ENCODE measurements around the gene AFG1L. TPM values are rescaled to one million over a fixed set of nuclear protein-coding genes. Genes with fewer than 3 reads are reported as not detected.

Gene AFG1L
- total and polyA plus RNA-seq, 2 experiments from 2014 or later: 4.1 to 8.7 TPM

- Histone ChIP-seq H3K9me2 (ENCODE audit: insufficient read depth) (no peaks in the 10 kb centered on the region), H2AFZ (no peak overlapping the region), H3K36me3 (ENCODE audit: insufficient read depth) (no peaks in the 10 kb centered on the region; the same call in 1 of the 2 replicates), H3K79me2 (replicated peaks; ENCODE audit: insufficient read depth) (peaks cover 96% of the 10 kb centered on the region), H3K4me1 (ENCODE audit: insufficient read depth) (peaks cover 4% of the 10 kb centered on the region; the same call in 1 of the 2 replicates), H3K27ac (ENCODE audit: low read depth) (no peak overlapping the region), H3K27me3 (ENCODE audit: insufficient read depth) (no peaks in the 10 kb centered on the region), H4K20me1 (replicated peaks; ENCODE audit: insufficient read depth) (peaks cover 3% of the 10 kb centered on the region; the same call in 1 of the 2 replicates), H3K4me2 (no peak overlapping the region), H3K4me3 (no peak overlapping the region), H3F3A (replicated peaks; ENCODE audit: low read depth) (no peaks in the 10 kb centered on the region)
- TF ChIP-seq REST (IDR thresholded peaks at IDR 0.05; ENCODE audit: unreplicated experiment): no peak
- no peak for TF ChIP-seq ETS1 (IDR thresholded peaks at IDR 0.05)
- TF ChIP-seq EZH2phosphoT487 (IDR thresholded peaks at IDR 0.05; ENCODE audit: unreplicated experiment): no peak
- TF ChIP-seq STAT1 (IDR thresholded peaks at IDR 0.05; ENCODE audit: unreplicated experiment): no peak
- TF ChIP-seq POLR2AphosphoS5 (IDR thresholded peaks at IDR 0.05; ENCODE audit: low read depth): no peak
- TF ChIP-seq ZNF331 (CRISPR knock-in tag; IDR thresholded peaks at IDR 0.05; ENCODE audit: low read depth): no peak
- no peak for TF ChIP-seq CTCF (conservative IDR thresholded peaks at IDR 0.05; ENCODE audit: low read depth in 2 of 2)
- no peak for TF ChIP-seq NANOG (IDR thresholded peaks at IDR 0.05; ENCODE audit: borderline replicate concordance)
- TF ChIP-seq EZH2 (IDR thresholded peaks at IDR 0.05; ENCODE audit: low read depth, unreplicated experiment): no peak
- peaks cover 24% of the 10 kb centered on the region for H3K36me3 Mint-ChIP-seq (ENCODE audit: low read depth)
- no peak overlapping the region for H3K4me3 Mint-ChIP-seq
- ATAC-seq: no peak
- H3K27ac Mint-ChIP-seq: 0 out of 2 replicates have a peak overlapping the region, but pooled peaks have one; percentile 41
- no peak for DNase-seq (ENCODE audit: low spot score)
- no peaks in the 10 kb centered on the region; the same call in 2 of the 3 replicates for H3K9me3 Mint-ChIP-seq
- H3K27me3 Mint-ChIP-seq (ENCODE audit: insufficient read depth, low read depth, poor library complexity): peaks cover 5% of the 10 kb centered on the region
- peaks cover 13% of the 10 kb centered on the region for H3K4me1 Mint-ChIP-seq
Observed at GRCh38 chr6:108574457-108575141, 279.7 kb downstream of the AFG1L start.

Small RNAs within 50 kb of the gene (small RNA-seq; reads per million reads assigned to genes)
- gene AL356121.1 (ENCODE audit: low replicate concordance) (not detected), gene AL391646.1 (ENCODE audit: low replicate concordance) (not detected), gene RNA5SP212 (ENCODE audit: low replicate concordance) (not detected), gene RNU6-1144P (ENCODE audit: low replicate concordance) (not detected), gene RNU6-770P (ENCODE audit: low replicate concordance) (not detected), gene Z98742.2 (ENCODE audit: low replicate concordance) (not detected)

Other genes with a start within 250 kb of the AFG1L start
- 28.1 and 47.7 TPM in 2 replicates for gene OSTM1, start 220.3 kb upstream of the AFG1L start, total RNA-seq (2014; rRNA removed; shearing (Covaris generic))
- 17.4 TPM in 2 replicates for gene OSTM1, start 220.3 kb upstream of the AFG1L start, polyA plus RNA-seq (2016; fragmentation: Nextera tagmentation; extraction: Ambion mirVana)
- gene NR2E1, start 129.0 kb upstream of the AFG1L start, total RNA-seq (2014; rRNA removed; shearing (Covaris generic)): not detected in 2 replicates
- gene NR2E1, start 129.0 kb upstream of the AFG1L start, polyA plus RNA-seq (2016; fragmentation: Nextera tagmentation; extraction: Ambion mirVana): not detected in 2 replicates
- 79.3 and 87.2 TPM in 2 replicates for gene SNX3, start 34.0 kb upstream of the AFG1L start, total RNA-seq (2014; rRNA removed; shearing (Covaris generic))
- 123 and 125 TPM in 2 replicates for gene SNX3, start 34.0 kb upstream of the AFG1L start, polyA plus RNA-seq (2016; fragmentation: Nextera tagmentation; extraction: Ambion mirVana)

Measured in GM23338 (cell line).